GM12874 (cell line): ENCODE data around the gene TMEM97.

Source experiments
- CTCF ChIP-seq: IDR thresholded peaks from 2 replicates; pipeline ENCODE4 v1.5.1; 2011; ENCODE audit warnings: low read depth, mild to moderate bottlenecking, control low read depth, low read length, moderate library complexity; ENCODE audit not compliant: insufficient read depth

TMEM97 gene

GRCh38 chr17:28279411-28279810 lies 39.6 kb upstream of the TMEM97 start:
- no peak for TF ChIP-seq CTCF

- no peak for TF ChIP-seq CTCF
These were observed 38.2 kb upstream of the TMEM97 start for GRCh38 chr17:28280826-28281225.

- no peak for TF ChIP-seq CTCF
These were observed 36.4 kb upstream of the TMEM97 start for GRCh38 chr17:28282596-28282995.

- no peak for TF ChIP-seq CTCF
These were observed 33.0 kb upstream of the TMEM97 start for GRCh38 chr17:28285965-28286364.

- TF ChIP-seq CTCF, result no peak
These were observed 28.3 kb upstream of the TMEM97 start for GRCh38 chr17:28290703-28291102.

- no peak for TF ChIP-seq CTCF
These were observed 27.1 kb upstream of the TMEM97 start for GRCh38 chr17:28291780-28292330.

GRCh38 chr17:28293994-28294393 lies 25.0 kb upstream of the TMEM97 start:
- TF ChIP-seq CTCF, result no peak
